ENCODE measurements around the gene PPP6C. TPM values are rescaled to one million over a fixed set of nuclear protein-coding genes. Genes with fewer than 3 reads are reported as not detected.

The PPP6C gene
- total and polyA plus RNA-seq, 2 donors (not counting 1 experiment from before 2014, with no cell fraction given), result 12.7 to 47.9 TPM

- Histone ChIP-seq H3K4me2 (ENCODE audit: extremely low read depth, insufficient read depth, low read length) (no peak overlapping the region), H3K4me3 (replicated peaks in 1 of 4; ENCODE audit: control extremely low read depth in 1 of 4, insufficient read depth in 1 of 4, low read depth in 3 of 4, low read length in 4 of 4) (no peak overlapping the region), H3K9ac (ENCODE audit: insufficient read depth, low read length) (no peak overlapping the region), H4K20me1 (ENCODE audit: control insufficient read depth, extremely low read depth, insufficient read depth, low read length) (no peaks in the 10 kb centered on the region), H3K27ac (ENCODE audit: insufficient read depth, low read length) (no peak overlapping the region), H3K79me2 (ENCODE audit: control insufficient read depth, insufficient read depth, low read length) (no peaks in the 10 kb centered on the region), H3K27me3 (ENCODE audit: control insufficient read depth, insufficient read depth, low read length) (no peaks in the 10 kb centered on the region), H2AFZ (ENCODE audit: low read length) (no peak overlapping the region), H3K9me3 (ENCODE audit: control insufficient read depth, insufficient read depth, low read depth, low read length) (no peaks in the 10 kb centered on the region), H3K36me3 (ENCODE audit: control insufficient read depth, insufficient read depth, low read length) (peaks cover 4% of the 10 kb centered on the region), H3K4me1 (ENCODE audit: control insufficient read depth, extremely low read depth, insufficient read depth, low read length) (no peaks in the 10 kb centered on the region)
- DNase-seq (ENCODE audit: low read depth in 2 of 2), result no peak
- no peak for TF ChIP-seq CTCF (conservative IDR thresholded peaks at IDR 0.05 in 1 of 2, IDR thresholded peaks at IDR 0.05 in 1 of 2; ENCODE audit: low read depth in 1 of 2, low read length in 2 of 2)
- TF ChIP-seq EZH2 (IDR thresholded peaks at IDR 0.05; ENCODE audit: low read length, missing control alignments), result no peak
These were observed 29.0 kb upstream of the PPP6C start for GRCh38 chr9:125218621-125219020.

- no peak for DNase-seq (ENCODE audit: low read depth in 2 of 2)
- H3K4me1 ChIP-seq (ENCODE audit: control insufficient read depth, extremely low read depth, insufficient read depth, low read length), result no peaks in the 10 kb centered on the region
- H3K79me2 ChIP-seq (ENCODE audit: control insufficient read depth, insufficient read depth, low read length), result no peaks in the 10 kb centered on the region
- no peak overlapping the region for H3K4me3 ChIP-seq (replicated peaks in 1 of 4; ENCODE audit: control extremely low read depth in 1 of 4, insufficient read depth in 1 of 4, low read depth in 3 of 4, low read length in 4 of 4)
- no peaks in the 10 kb centered on the region for H3K27me3 ChIP-seq (ENCODE audit: control insufficient read depth, insufficient read depth, low read length)
- H3K9ac ChIP-seq (ENCODE audit: insufficient read depth, low read length), result no peak overlapping the region
- H3K27ac ChIP-seq (ENCODE audit: insufficient read depth, low read length), result no peak overlapping the region
- H2AFZ ChIP-seq (ENCODE audit: low read length), result no peak overlapping the region
- peaks cover 2% of the 10 kb centered on the region for H3K36me3 ChIP-seq (ENCODE audit: control insufficient read depth, insufficient read depth, low read length)
- H3K9me3 ChIP-seq (ENCODE audit: control insufficient read depth, insufficient read depth, low read depth, low read length), result no peaks in the 10 kb centered on the region
- TF ChIP-seq CTCF (conservative IDR thresholded peaks at IDR 0.05 in 1 of 2, IDR thresholded peaks at IDR 0.05 in 1 of 2; ENCODE audit: low read depth in 1 of 2, low read length in 2 of 2), result no peak
- TF ChIP-seq EZH2 (IDR thresholded peaks at IDR 0.05; ENCODE audit: low read length, missing control alignments), result no peak
- H3K4me2 ChIP-seq (ENCODE audit: extremely low read depth, insufficient read depth, low read length), result no peak overlapping the region
- no peaks in the 10 kb centered on the region for H4K20me1 ChIP-seq (ENCODE audit: control insufficient read depth, extremely low read depth, insufficient read depth, low read length)
These were observed 24.6 kb upstream of the PPP6C start for GRCh38 chr9:125214186-125214585.

- H3K27ac ChIP-seq (ENCODE audit: insufficient read depth, low read length), result no peak overlapping the region
- no peak for DNase-seq (ENCODE audit: low read depth in 2 of 2)
These were observed 14.9 kb upstream of the PPP6C start for GRCh38 chr9:125204477-125204876.

More at GRCh38 chr9:125204477-125204876, 14.9 kb upstream of the PPP6C start:
- Histone ChIP-seq H3K27me3 (ENCODE audit: control insufficient read depth, insufficient read depth, low read length) (no peaks in the 10 kb centered on the region), H3K4me2 (ENCODE audit: extremely low read depth, insufficient read depth, low read length) (no peak overlapping the region), H3K4me3 (replicated peaks in 1 of 4; ENCODE audit: control extremely low read depth in 1 of 4, insufficient read depth in 1 of 4, low read depth in 3 of 4, low read length in 4 of 4) (no peak overlapping the region), H3K9me3 (ENCODE audit: control insufficient read depth, insufficient read depth, low read depth, low read length) (no peaks in the 10 kb centered on the region), H3K79me2 (ENCODE audit: control insufficient read depth, insufficient read depth, low read length) (no peaks in the 10 kb centered on the region), H3K36me3 (ENCODE audit: control insufficient read depth, insufficient read depth, low read length) (no peaks in the 10 kb centered on the region), H4K20me1 (ENCODE audit: control insufficient read depth, extremely low read depth, insufficient read depth, low read length) (no peaks in the 10 kb centered on the region), H2AFZ (ENCODE audit: low read length) (no peak overlapping the region), H3K9ac (ENCODE audit: insufficient read depth, low read length) (no peak overlapping the region), H3K4me1 (ENCODE audit: control insufficient read depth, extremely low read depth, insufficient read depth, low read length) (no peaks in the 10 kb centered on the region)
- TF ChIP-seq EZH2 (IDR thresholded peaks at IDR 0.05; ENCODE audit: low read length, missing control alignments) (no peak), CTCF (conservative IDR thresholded peaks at IDR 0.05 in 1 of 2, IDR thresholded peaks at IDR 0.05 in 1 of 2; ENCODE audit: low read depth in 1 of 2, low read length in 2 of 2) (no peak)
